Stimulated activated CD8-positive, alpha-beta memory T cell treated with anti-CD3 and anti-CD28 coated beads, Interleukin-12 subunit alpha, Interleukin-12 subunit beta, amount 100 ng/mL, for 1 hour (primary cell): ENCODE measurements around the gene GRM7.

Experiments
- DNase-seq: peaks from one replicate; pipeline ENCODE4 v3.0.0-alpha.2; 2020; ENCODE audit warnings: low read depth

GRM7 gene

GRCh38 chr3:7146529-7146928, 285.6 kb downstream of the GRM7 start:
- no peak for DNase-seq

- DNase-seq, result no peak
These were observed 297.6 kb downstream of the GRM7 start for GRCh38 chr3:7158516-7158915.

GRCh38 chr3:7160689-7161088, 299.8 kb downstream of the GRM7 start:
- no peak for DNase-seq

- DNase-seq, result no peak
These were observed 305.5 kb downstream of the GRM7 start for GRCh38 chr3:7166460-7166859.

GRCh38 chr3:7171493-7171892, 310.6 kb downstream of the GRM7 start:
- no peak for DNase-seq

- no peak for DNase-seq
These were observed 312.1 kb downstream of the GRM7 start for GRCh38 chr3:7172996-7173395.

- DNase-seq, result no peak
These were observed 327.6 kb downstream of the GRM7 start for GRCh38 chr3:7188551-7188950.

- DNase-seq, result no peak
These were observed 329.2 kb downstream of the GRM7 start for GRCh38 chr3:7190095-7190494.

GRCh38 chr3:7193269-7193668, 332.4 kb downstream of the GRM7 start:
- DNase-seq, result no peak

- DNase-seq, result no peak
These were observed 333.3 kb downstream of the GRM7 start for GRCh38 chr3:7194071-7194835.

- no peak for DNase-seq
These were observed 335.0 kb downstream of the GRM7 start for GRCh38 chr3:7195934-7196333.

GRCh38 chr3:7201784-7202183, 340.9 kb downstream of the GRM7 start:
- no peak for DNase-seq

- DNase-seq, result no peak
These were observed 343.3 kb downstream of the GRM7 start for GRCh38 chr3:7203969-7204847.

- no peak for DNase-seq
These were observed 343.9 kb downstream of the GRM7 start for GRCh38 chr3:7204848-7205156.

GRCh38 chr3:7205535-7205934, 344.6 kb downstream of the GRM7 start:
- DNase-seq, result no peak

- DNase-seq, result no peak
These were observed 345.0 kb downstream of the GRM7 start for GRCh38 chr3:7205962-7206361.

GRCh38 chr3:7207125-7207524, 346.2 kb downstream of the GRM7 start:
- DNase-seq, result no peak

GRCh38 chr3:7207928-7208327, 347.0 kb downstream of the GRM7 start:
- no peak for DNase-seq

GRCh38 chr3:7209098-7209497, 348.2 kb downstream of the GRM7 start:
- no peak for DNase-seq

GRCh38 chr3:7211740-7212139, 350.8 kb downstream of the GRM7 start:
- no peak for DNase-seq

GRCh38 chr3:7215706-7216105, 354.8 kb downstream of the GRM7 start:
- DNase-seq, result no peak

GRCh38 chr3:7226393-7226792, 365.5 kb downstream of the GRM7 start:
- DNase-seq, result no peak

- no peak for DNase-seq
These were observed 377.8 kb downstream of the GRM7 start for GRCh38 chr3:7238565-7239295.
